Measurements from ENCODE around the gene DVL2.

Gene DVL2

GRCh38 chr17:7219812-7220592 lies 14.3 kb downstream of the DVL2 start, which contains the start of the genes ACADVL and DLG4:
TSS of gene ACADVL (plus strand) at chr17:7219938. CDS start at chr17:7219985, 47 bp downstream.
TSS of gene DLG4 (minus strand) at chr17:7219836.
- DNase-seq (ENCODE audit: low read depth in 2 of 2), result peak; percentile 72 to 83

GRCh38 chr17:7219229-7219811 lies 15.0 kb downstream of the DVL2 start:
- DNase-seq (ENCODE audit: low read depth in 2 of 2), result no peak

- no peak for DNase-seq (ENCODE audit: low read depth in 2 of 2)
Measured at GRCh38 chr17:7218758-7219157, 15.6 kb downstream of the DVL2 start.

DNA sequence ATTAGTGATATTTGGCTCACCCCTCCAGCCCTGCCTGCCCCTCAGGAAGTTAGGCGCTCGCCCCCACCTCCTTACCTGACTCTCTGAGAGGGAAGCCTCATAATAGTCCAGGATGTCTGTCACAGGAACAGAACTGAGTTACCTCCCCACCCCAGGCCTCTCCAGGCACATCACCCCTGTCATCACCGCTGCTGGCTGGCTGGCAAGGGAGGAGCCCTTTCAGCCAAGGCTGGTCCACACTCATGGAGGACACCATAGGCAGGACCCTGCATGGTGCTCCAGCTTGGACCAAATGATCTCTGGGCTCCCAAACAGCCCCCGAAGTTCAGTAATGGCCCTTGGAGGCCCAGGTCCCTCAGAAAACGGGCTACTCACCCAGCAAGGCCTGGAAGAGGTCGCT lies 16.2 kb downstream of the DVL2 start:
- no peak for DNase-seq (ENCODE audit: low read depth in 2 of 2)

- DNase-seq (ENCODE audit: low read depth in 2 of 2), result no peak
Measured at GRCh38 chr17:7217113-7217987, 17.0 kb downstream of the DVL2 start.

- DNase-seq (ENCODE audit: low read depth in 2 of 2), result no peak
Measured at GRCh38 chr17:7216242-7217112, 17.8 kb downstream of the DVL2 start.

- no peak for DNase-seq (ENCODE audit: low read depth in 2 of 2)
Measured at GRCh38 chr17:7215652-7216180, 18.6 kb downstream of the DVL2 start.

DNA sequence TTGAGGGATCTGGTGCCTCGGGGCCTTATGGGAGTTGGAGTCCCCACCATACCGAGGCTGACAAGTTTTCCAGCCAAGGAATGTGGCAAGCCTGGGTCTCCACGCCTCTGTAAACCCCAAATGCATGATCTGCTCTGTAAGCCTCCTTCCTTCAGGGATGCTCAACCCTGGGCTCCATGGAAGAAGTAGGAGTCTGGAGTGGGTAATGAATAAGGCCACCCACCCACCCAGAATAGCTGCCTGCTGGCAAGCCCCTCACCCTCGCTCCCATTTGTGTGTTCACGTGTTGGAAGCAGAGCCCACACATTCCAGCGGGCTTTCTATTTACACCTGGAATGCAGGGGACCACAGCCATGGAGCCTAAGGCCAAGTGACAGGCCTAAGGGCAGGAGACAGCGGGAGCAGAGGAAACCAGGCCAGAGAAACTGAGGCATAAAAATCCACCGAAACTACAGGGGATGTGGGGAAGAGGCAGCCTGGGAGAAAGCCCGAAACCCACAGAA lies 19.1 kb downstream of the DVL2 start:
- DNase-seq (ENCODE audit: low read depth in 2 of 2), result no peak

DNA sequence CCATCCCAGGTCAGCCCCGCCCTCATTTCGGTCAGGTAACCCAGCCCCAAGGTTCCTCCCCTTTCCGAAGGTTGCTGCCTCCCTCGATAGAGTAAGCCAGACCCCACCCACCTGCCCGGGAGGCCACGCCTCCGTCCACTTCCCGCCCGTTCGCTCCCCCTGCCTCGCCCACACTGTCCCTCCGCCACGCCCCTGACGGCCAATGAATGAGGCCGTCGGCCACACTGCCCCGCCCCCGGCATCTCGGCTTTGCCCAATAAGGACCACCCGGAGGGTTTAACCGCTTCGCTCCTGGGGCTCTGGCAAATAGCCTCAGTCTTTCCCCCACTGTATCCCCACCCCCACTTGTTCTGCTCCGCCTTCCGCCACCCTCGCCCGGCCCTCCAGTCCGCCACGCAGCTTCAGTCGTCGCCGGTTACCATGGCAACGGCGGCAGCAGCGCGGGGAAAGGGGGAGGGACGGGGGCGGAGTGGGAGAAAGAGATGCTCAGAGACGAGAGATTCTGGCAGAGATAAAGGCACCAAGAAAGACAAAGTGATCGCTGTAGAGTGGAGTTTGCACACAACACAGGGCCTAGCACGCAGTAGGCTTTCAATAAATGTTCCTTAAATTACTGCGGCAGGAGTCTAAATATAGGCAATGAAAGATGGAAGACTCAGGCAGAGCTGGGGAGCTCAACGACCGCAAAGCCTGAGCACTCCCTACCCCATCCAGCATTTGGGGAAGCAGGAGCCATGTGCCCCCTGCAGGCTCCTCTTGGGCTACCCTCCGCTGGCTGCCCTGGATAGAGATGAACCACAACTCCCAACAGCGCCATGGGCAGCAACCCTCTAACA lies 19.8 kb downstream of the DVL2 start:
- peak; percentile 99 to 100 for DNase-seq (ENCODE audit: low read depth in 2 of 2)

DNA sequence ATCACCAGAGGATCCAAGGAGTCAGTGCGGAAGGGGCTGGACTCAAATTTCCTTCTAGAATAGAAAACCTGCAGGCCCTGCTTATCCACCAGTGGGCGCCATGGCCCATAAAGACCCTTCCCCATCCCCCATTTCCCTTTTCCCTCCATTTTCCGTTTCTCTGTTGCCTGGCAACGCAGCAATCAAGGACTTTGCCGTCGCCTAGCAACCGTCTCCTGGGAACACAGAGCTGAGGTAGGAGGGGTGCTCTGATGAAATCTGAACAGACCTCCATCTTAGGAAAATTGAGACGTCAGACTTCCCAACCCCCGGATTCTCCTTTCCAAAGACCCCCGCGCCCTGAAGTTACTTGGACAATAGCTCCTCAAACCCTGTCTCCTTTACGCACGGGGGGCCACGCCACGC lies 20.4 kb downstream of the DVL2 start:
- DNase-seq (ENCODE audit: low read depth in 2 of 2), result no peak

DNA sequence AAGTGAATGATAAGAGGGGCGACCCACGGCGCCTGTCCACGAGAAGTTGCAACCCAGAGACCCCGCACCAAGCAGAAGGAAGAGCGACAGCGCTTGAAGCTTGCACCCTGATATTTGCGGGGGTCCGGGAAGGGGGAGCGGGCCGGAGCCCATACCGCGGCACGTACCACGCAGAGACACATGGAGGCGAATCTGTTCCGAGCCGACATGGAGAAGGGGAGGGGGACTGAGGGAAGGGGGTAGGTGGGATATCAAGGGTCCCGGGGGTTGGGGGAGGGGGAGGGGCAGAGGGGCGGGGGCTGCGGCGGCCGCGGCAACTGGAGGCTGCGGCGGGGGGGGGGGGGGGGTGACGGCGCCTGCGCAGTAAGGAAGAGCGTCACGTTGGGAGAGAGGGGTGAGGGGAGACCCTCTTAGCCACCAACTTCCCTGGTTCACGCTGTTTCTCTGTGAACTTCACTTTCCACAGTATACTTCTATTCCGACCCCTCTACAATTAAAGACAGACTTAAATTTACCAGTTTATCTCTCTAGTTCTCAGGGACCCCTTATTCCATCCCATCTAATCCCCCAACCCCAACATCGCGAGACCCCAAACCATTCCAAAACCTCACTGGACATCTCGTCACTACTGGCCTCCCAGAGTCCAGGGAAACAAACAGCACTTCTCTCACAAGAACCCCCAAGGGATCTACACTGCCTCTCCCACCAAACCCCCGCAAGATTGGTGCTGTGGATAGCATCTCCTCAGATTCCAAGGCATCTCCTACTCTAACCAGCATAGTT lies 22.6 kb downstream of the DVL2 start:
- DNase-seq (ENCODE audit: low read depth in 2 of 2), result no peak

GRCh38 chr17:7208754-7209460 lies 25.4 kb downstream of the DVL2 start:
- no peak for DNase-seq (ENCODE audit: low read depth in 2 of 2)

DNA sequence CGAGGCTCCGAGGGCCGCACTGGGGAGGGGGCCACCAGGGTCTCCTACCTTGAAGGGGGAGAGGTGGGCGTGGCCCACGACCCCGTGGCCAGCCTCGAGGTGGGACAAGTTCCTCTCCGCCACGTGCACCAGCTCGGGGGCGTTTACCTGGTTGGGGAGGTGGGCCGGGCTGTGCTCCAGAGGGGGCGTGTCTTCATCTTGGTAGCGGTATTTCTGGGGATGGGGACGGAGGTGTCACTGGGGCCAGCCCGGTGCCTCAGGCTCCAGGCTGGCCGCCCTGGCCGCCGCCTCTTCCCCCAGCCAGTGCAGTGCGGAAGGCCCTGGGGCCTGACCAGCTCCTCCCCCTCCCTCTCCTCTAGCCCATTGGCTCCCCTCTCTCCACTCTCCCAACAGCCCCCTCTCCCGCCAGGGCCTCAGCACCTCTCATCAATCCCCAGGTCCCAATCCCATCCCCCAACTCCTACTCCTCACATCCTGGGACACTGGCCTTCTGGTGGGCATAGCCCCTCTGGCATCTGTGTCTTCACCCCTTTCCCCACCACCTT lies 26.2 kb downstream of the DVL2 start:
- DNase-seq (ENCODE audit: low read depth in 2 of 2), result no peak

GRCh38 chr17:7207120-7208001 lies 27.0 kb downstream of the DVL2 start:
- no peak for DNase-seq (ENCODE audit: low read depth in 2 of 2)

DNA sequence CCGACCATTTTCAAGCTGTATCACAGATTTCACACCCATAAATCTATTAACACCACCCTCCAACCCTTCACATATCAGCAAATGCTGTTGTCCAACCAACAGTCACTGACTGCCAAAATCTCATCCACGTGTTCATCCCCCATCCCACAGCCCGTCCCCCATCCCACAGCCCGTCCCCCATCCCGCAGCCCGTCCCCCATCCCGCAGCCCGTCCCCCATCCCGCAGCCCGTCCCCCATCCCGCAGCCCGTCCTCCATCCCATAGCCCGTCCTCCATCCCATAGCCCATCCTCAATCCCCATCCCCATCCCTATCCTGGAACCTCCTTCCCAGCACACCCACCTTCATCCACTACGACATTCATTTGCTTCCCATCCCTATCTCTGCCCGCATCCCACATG lies 28.8 kb downstream of the DVL2 start:
- DNase-seq (ENCODE audit: low read depth in 2 of 2), result no peak

GRCh38 chr17:7204828-7205461 lies 29.4 kb downstream of the DVL2 start:
- DNase-seq (ENCODE audit: low read depth in 2 of 2), result peak; percentile 72 to 91

GRCh38 chr17:7204336-7204735 lies 30.0 kb downstream of the DVL2 start:
- DNase-seq (ENCODE audit: low read depth in 2 of 2), result no peak

All from stimulated activated CD4-positive, alpha-beta T cell treated with anti-CD3 and anti-CD28 coated beads, Interleukin-12 subunit alpha, Interleukin-12 subunit beta, amount 100 ng/mL, for 24 hours (primary cell).